WERI-Rb-1 (cell line): ENCODE measurements around the gene REEP3.

ENCODE experiments used
- DNase-seq: peaks from one replicate; pipeline ENCODE4 v3.0.0-alpha.2; 2020
- H3K27ac ChIP-seq: fragments of 250-450 bp; sonication (Bioruptor Pico); 2 replicates; pipeline ENCODE4 v1.5.1; 2020; ENCODE audit warnings: mild to moderate bottlenecking, moderate library complexity
- H3K27me3 ChIP-seq: fragments of 250-450 bp; sonication (Bioruptor Pico); 2 replicates; pipeline ENCODE4 v1.5.1; 2021; ENCODE audit warnings: mild to moderate bottlenecking, low read depth, moderate library complexity; ENCODE audit not compliant: insufficient read depth, severe bottlenecking
- H3K36me3 ChIP-seq: fragments of 250-450 bp; sonication (Bioruptor Pico); 2 replicates; pipeline ENCODE4 v1.5.1; 2020; ENCODE audit warnings: mild to moderate bottlenecking, moderate library complexity
- H3K4me3 ChIP-seq: 2 replicates; pipeline ENCODE4 v1.5.1; 2011; ENCODE audit warnings: low read depth, mild to moderate bottlenecking, control low read depth, low read length
- H3K9me3 ChIP-seq: fragments of 250-450 bp; sonication (Bioruptor Pico); 2 replicates; pipeline ENCODE4 v1.5.1; 2021; ENCODE audit warnings: mild to moderate bottlenecking, moderate library complexity; ENCODE audit not compliant: severe bottlenecking
- CTCF ChIP-seq: IDR thresholded peaks from 2 replicates; pipeline ENCODE4 v1.5.1; 2011; ENCODE audit warnings: low read depth, mild to moderate bottlenecking, control low read depth, inconsistent platforms, low read length

Gene REEP3

GRCh38 chr10:63630085-63630930 is 109.1 kb downstream of the REEP3 start:
- DNase-seq = peak; percentile 86
- peak overlapping the region; percentile 75 for H3K27ac ChIP-seq
- no peaks in the 10 kb centered on the region for H3K27me3 ChIP-seq
- peak overlapping the region; percentile 85 for H3K4me3 ChIP-seq
- TF ChIP-seq CTCF = no peak
- no peaks in the 10 kb centered on the region for H3K36me3 ChIP-seq
- no peaks in the 10 kb centered on the region for H3K9me3 ChIP-seq

GRCh38 chr10:63630931-63631680 is 109.9 kb downstream of the REEP3 start:
- H3K36me3 ChIP-seq = no peaks in the 10 kb centered on the region
- H3K27me3 ChIP-seq = no peaks in the 10 kb centered on the region
- H3K4me3 ChIP-seq = peak overlapping the region; percentile 85
- H3K27ac ChIP-seq = peak overlapping the region; percentile 75
- no peaks in the 10 kb centered on the region for H3K9me3 ChIP-seq
- TF ChIP-seq CTCF = no peak
- DNase-seq = no peak

- no peak overlapping the region for H3K4me3 ChIP-seq
- no peaks in the 10 kb centered on the region for H3K36me3 ChIP-seq
- DNase-seq = no peak
- H3K27me3 ChIP-seq = no peaks in the 10 kb centered on the region
- TF ChIP-seq CTCF = no peak
- H3K27ac ChIP-seq = no peak overlapping the region
- no peaks in the 10 kb centered on the region for H3K9me3 ChIP-seq
These were observed 110.8 kb downstream of the REEP3 start for GRCh38 chr10:63631991-63632390.

GRCh38 chr10:63633677-63634487 is 112.7 kb downstream of the REEP3 start:
- Histone ChIP-seq H3K27ac (no peak overlapping the region), H3K36me3 (no peaks in the 10 kb centered on the region), H3K9me3 (no peaks in the 10 kb centered on the region), H3K27me3 (no peaks in the 10 kb centered on the region), H3K4me3 (no peak overlapping the region)
- TF ChIP-seq CTCF = peak; percentile 70
- DNase-seq = peak; percentile 32

GRCh38 chr10:63634488-63635065 is 113.4 kb downstream of the REEP3 start:
- H3K36me3 ChIP-seq = no peaks in the 10 kb centered on the region
- no peak overlapping the region for H3K27ac ChIP-seq
- no peak for DNase-seq
- no peak for TF ChIP-seq CTCF
- no peaks in the 10 kb centered on the region for H3K9me3 ChIP-seq
- H3K4me3 ChIP-seq = no peak overlapping the region
- H3K27me3 ChIP-seq = no peaks in the 10 kb centered on the region
